KMS-11 (cell line): Measurements from ENCODE around the gene SH3TC1.

Experiments used
- H2AFZ ChIP-seq: fragments of 200-600 bp; sonication (generic); 2 replicates; pipeline ENCODE4 v1.6.1; 2016; ENCODE audit warnings: antibody characterized with exemption, mixed run types, low read depth
- H3K27ac ChIP-seq: fragments of 200-600 bp; sonication (generic); 2 replicates; pipeline ENCODE4 v1.6.1; 2016; ENCODE audit warnings: mild to moderate bottlenecking, mixed run types
- H3K27me3 ChIP-seq: fragments of 200-600 bp; sonication (generic); 2 replicates; pipeline ENCODE4 v1.6.1; 2017; ENCODE audit warnings: mild to moderate bottlenecking, low read depth, mixed run types, moderate library complexity; ENCODE audit not compliant: insufficient read depth
- H3K36me3 ChIP-seq: fragments of 200-600 bp; sonication (generic); 2 replicates; pipeline ENCODE4 v1.6.1; 2017; ENCODE audit warnings: mild to moderate bottlenecking, mixed run types; ENCODE audit not compliant: insufficient read depth
- H3K4me1 ChIP-seq: fragments of 200-600 bp; sonication (generic); 2 replicates; pipeline ENCODE4 v1.6.1; 2016; ENCODE audit warnings: mild to moderate bottlenecking, low read depth, mixed run types; ENCODE audit not compliant: poor library complexity, severe bottlenecking
- H3K4me2 ChIP-seq: fragments of 200-600 bp; sonication (generic); 2 replicates; pipeline ENCODE4 v1.7.0; 2016; ENCODE audit warnings: mild to moderate bottlenecking, mixed run types
- H3K4me3 ChIP-seq: fragments of 200-600 bp; sonication (generic); IDR thresholded peaks from 2 replicates; pipeline ENCODE4 v1.6.1; 2017; ENCODE audit warnings: low read depth, low read length, mixed read lengths; ENCODE audit not compliant: insufficient read depth
- H3K79me2 ChIP-seq: fragments of 200-600 bp; sonication (generic); 2 replicates; pipeline ENCODE4 v1.6.1; 2016; ENCODE audit warnings: low read depth, mixed run types; ENCODE audit not compliant: insufficient read depth
- H3K9ac ChIP-seq: fragments of 200-600 bp; sonication (generic); 2 replicates; pipeline ENCODE4 v1.6.1; 2016; ENCODE audit warnings: mild to moderate bottlenecking, mixed run types
- H4K20me1 ChIP-seq: fragments of 200-600 bp; sonication (generic); 2 replicates; pipeline ENCODE4 v1.6.1; 2016; ENCODE audit warnings: mild to moderate bottlenecking, mixed run types; ENCODE audit not compliant: insufficient read depth
- CTCF ChIP-seq: fragments of 200-600 bp; sonication (generic); conservative IDR thresholded peaks from 2 replicates; pipeline ENCODE4 v1.6.1; 2017; ENCODE audit warnings: low read depth, mild to moderate bottlenecking, antibody characterized with exemption, low read length, moderate library complexity, mixed read lengths

SH3TC1 gene

GRCh38 chr4:8263397-8263796 lies 64.3 kb downstream of the SH3TC1 start:
- H4K20me1 ChIP-seq = no peaks in the 10 kb centered on the region
- no peaks in the 10 kb centered on the region for H3K36me3 ChIP-seq
- H2AFZ ChIP-seq = no peak overlapping the region
- no peak overlapping the region for H3K4me3 ChIP-seq
- no peak for TF ChIP-seq CTCF
- H3K9ac ChIP-seq = no peak overlapping the region
- H3K27me3 ChIP-seq = no peaks in the 10 kb centered on the region
- H3K4me1 ChIP-seq = no peaks in the 10 kb centered on the region
- H3K79me2 ChIP-seq = no peaks in the 10 kb centered on the region
- no peak overlapping the region for H3K4me2 ChIP-seq
- no peak overlapping the region for H3K27ac ChIP-seq

- Histone ChIP-seq H3K4me2 (no peak overlapping the region), H3K79me2 (no peaks in the 10 kb centered on the region), H3K4me1 (no peaks in the 10 kb centered on the region), H4K20me1 (no peaks in the 10 kb centered on the region), H3K27me3 (no peaks in the 10 kb centered on the region), H3K9ac (no peak overlapping the region), H2AFZ (no peak overlapping the region), H3K4me3 (no peak overlapping the region), H3K36me3 (no peaks in the 10 kb centered on the region), H3K27ac (no peak overlapping the region)
- no peak for TF ChIP-seq CTCF
Observed at GRCh38 chr4:8264106-8264505, 65.0 kb downstream of the SH3TC1 start.

- Histone ChIP-seq H3K4me2 (no peak overlapping the region), H3K36me3 (no peaks in the 10 kb centered on the region), H3K4me1 (no peaks in the 10 kb centered on the region), H4K20me1 (no peaks in the 10 kb centered on the region), H3K9ac (no peak overlapping the region), H3K27me3 (no peaks in the 10 kb centered on the region), H3K79me2 (no peaks in the 10 kb centered on the region), H2AFZ (no peak overlapping the region), H3K27ac (no peak overlapping the region), H3K4me3 (no peak overlapping the region)
- no peak for TF ChIP-seq CTCF
Observed at GRCh38 chr4:8265171-8265929, 66.3 kb downstream of the SH3TC1 start.

- no peaks in the 10 kb centered on the region for H4K20me1 ChIP-seq
- no peak for TF ChIP-seq CTCF
- no peak overlapping the region for H3K4me2 ChIP-seq
- no peaks in the 10 kb centered on the region for H3K36me3 ChIP-seq
- H3K4me1 ChIP-seq = no peaks in the 10 kb centered on the region
- no peaks in the 10 kb centered on the region for H3K27me3 ChIP-seq
- H3K9ac ChIP-seq = no peak overlapping the region
- no peak overlapping the region for H2AFZ ChIP-seq
- H3K79me2 ChIP-seq = no peaks in the 10 kb centered on the region
- no peak overlapping the region for H3K27ac ChIP-seq
- no peak overlapping the region for H3K4me3 ChIP-seq
Observed at GRCh38 chr4:8266088-8266487, 67.0 kb downstream of the SH3TC1 start.
